Breast epithelium (tissue), 3 donors: ENCODE results near the gene PLCB4.

ENCODE experiments used
- CTCF ChIP-seq, 3 donors: fragments of 450-650 bp; IDR thresholded peaks; one replicate each; pipeline ENCODE4 v1.5.1; 2016 to 2017; ENCODE audit warnings: antibody characterized with exemption in 3 of 3, mild to moderate bottlenecking in 3 of 3, moderate library complexity in 3 of 3
- POLR2A ChIP-seq: fragments of 450-650 bp; IDR thresholded peaks from one replicate; pipeline ENCODE4 v1.6.1; 2016; ENCODE audit warnings: antibody characterized with exemption, mild to moderate bottlenecking, moderate library complexity

DNA sequence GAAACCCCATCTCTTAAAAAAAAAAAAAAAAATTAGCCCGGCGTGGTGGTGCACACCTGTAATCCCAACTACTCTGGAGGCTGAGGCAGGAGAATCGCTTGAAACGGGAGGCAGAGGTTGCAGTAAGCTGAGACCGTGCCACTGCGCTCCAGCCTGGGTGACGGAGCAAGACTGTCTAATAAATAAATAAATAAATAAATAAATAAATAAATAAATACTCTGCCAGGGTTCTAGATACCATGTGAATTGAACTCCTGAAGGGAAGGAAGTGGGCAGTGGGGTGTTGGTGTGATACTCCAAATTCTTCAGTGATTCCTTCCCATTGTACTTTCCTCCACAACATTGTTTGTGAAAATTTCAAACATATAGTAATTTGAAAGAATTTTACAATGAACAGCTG lies 100.5 kb downstream of the PLCB4 start:
- TF ChIP-seq CTCF (IDR thresholded peaks at IDR 0.05) = no peak
- no peak for TF ChIP-seq POLR2A
